ENCODE measurements around the gene BORCS6. TPM values are rescaled to one million over a fixed set of nuclear protein-coding genes. Genes with fewer than 3 reads are reported as not detected.

Gene BORCS6
- total RNA-seq, 1 donor from 2014 or later = 5.5 TPM

DNA sequence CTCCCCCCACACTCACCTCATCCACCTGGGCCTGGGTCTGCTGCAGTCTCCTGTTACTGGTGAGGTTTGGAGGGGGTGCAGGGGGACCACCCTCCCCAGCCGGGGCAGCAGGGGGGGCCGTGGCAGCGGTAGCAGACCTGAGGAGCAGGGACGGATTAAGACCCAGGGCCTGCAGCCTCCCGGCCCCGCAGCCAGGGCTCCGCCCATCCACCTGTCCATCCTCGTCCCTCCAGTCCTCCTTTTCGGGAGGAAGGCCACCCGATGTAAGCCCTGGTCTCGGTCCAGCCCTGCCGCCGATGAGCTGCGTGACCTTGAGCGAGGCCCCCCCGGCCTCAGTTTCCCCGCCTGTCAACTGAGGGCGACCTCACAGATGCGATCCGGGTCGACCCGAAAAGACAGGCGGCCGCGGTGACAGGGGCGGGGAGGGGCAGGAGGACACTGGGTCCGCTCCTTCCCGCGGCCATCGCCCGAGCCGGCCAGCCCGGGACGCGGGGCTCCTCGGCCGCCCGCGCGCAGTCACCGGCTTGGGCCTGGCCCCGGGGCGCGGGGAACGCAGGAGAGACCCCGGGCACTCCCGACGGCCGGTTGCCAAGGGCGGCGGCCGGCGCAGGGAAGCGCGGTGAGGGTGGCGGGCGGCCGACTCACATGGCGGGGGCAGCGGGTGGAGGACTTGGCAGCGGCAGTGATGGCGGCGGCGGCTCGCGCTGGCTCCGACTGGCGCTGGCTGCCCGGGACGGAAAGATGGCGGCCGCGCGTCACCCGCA lies 27.6 kb downstream of the BORCS6 start, which contains the start of gene VAMP2:
VAMP2 (minus strand) TSS at position 716 of the 764 bp plus-strand sequence; CDS start at position 647, 69 bp downstream.
- Mint-ChIP-seq H3K4me1 (peaks cover 47% of the 10 kb centered on the region), H3K27me3 (ENCODE audit: low read depth) (peaks cover 2% of the 10 kb centered on the region), H3K36me3 (ENCODE audit: low read depth) (peaks cover 12% of the 10 kb centered on the region), H3K4me3 (peak within 1 kb of the TSS; percentile 92), H3K27ac (ENCODE audit: unreplicated experiment) (peak within 1 kb of the TSS; percentile 98), H3K9me3 (no peaks in the 10 kb centered on the region)
- DNase-seq (ENCODE audit: low read depth, low spot score) = peak; percentile 72
- TF ChIP-seq, protein P1, sequence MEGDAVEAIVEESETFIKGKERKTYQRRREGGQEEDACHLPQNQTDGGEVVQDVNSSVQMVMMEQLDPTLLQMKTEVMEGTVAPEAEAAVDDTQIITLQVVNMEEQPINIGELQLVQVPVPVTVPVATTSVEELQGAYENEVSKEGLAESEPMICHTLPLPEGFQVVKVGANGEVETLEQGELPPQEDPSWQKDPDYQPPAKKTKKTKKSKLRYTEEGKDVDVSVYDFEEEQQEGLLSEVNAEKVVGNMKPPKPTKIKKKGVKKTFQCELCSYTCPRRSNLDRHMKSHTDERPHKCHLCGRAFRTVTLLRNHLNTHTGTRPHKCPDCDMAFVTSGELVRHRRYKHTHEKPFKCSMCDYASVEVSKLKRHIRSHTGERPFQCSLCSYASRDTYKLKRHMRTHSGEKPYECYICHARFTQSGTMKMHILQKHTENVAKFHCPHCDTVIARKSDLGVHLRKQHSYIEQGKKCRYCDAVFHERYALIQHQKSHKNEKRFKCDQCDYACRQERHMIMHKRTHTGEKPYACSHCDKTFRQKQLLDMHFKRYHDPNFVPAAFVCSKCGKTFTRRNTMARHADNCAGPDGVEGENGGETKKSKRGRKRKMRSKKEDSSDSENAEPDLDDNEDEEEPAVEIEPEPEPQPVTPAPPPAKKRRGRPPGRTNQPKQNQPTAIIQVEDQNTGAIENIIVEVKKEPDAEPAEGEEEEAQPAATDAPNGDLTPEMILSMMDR (conservative IDR thresholded peaks at IDR 0.05) = no peak

DNA sequence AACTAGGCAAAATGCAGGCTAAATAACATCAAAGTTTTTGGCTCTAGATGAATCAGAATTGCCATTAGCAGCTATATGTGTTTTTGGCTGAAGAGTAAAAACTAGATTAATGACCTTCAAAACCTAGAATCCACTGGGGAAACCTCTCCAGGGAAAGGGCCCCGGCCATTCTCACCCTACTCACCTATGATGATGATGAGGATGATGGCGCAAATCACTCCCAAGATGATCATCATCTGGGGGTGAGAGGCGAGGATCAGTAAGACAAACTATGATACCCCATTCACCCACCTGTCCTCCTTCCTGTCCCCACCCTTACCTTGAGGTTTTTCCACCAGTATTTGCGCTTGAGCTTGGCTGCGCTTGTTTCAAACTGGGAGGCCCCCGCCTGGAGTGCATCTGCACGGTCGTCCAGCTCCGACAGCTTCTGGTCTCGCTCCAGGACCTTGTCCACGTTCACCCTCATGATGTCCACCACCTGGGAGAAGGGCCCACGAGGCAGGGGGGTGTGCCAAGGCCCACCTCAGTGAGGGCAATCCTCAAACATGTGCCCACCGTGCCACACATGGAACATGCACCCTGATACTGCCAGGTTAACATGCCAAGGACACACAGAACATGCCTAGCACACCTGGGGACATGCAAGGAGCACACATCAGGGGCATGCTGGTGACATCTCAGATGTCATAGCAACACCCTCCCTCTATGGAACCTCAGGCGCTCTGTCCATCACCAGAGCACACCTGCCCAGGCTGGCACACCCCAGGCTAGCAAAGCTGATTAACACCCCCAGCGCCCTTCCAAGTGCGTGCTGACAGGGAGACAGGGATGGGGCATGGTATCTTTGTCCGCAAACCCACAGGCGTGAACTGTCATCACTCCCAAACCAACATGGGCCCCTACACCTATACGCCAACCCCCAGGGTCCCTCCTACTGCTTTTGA lies 28.4 kb downstream of the BORCS6 start:
- DNase-seq (ENCODE audit: low read depth, low spot score) = no peak
- Mint-ChIP-seq H3K36me3 (ENCODE audit: low read depth) (peaks cover 12% of the 10 kb centered on the region), H3K27ac (ENCODE audit: unreplicated experiment) (peak overlapping the region; percentile 62), H3K4me1 (peaks cover 46% of the 10 kb centered on the region), H3K9me3 (no peaks in the 10 kb centered on the region), H3K27me3 (ENCODE audit: low read depth) (peaks cover 2% of the 10 kb centered on the region), H3K4me3 (peak overlapping the region; percentile 80)
- TF ChIP-seq, protein P1 (conservative IDR thresholded peaks at IDR 0.05) = no peak

DNA sequence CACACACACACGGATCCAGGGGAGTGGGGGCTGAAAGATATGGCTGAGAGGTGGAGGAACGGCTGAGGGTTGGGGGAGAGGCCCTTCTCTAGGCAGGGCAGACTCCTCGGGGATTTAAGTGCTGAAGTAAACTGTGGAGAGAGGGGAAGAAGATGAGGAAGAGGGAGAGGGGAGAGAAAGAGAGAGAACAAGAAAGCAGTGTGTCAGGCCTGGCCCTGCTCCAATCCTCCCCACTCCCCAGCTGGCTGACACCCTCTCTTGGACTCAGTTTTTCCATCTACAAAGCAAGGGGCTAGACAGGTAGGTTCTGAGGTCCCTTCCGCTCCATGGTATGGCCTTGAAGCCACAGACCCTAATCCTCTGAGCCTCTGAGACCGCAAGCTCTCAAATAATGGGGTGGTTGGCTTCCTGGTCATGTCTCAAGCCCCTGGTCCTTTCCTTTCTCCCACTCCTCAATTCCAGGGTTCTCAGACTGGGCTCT lies 29.2 kb downstream of the BORCS6 start:
- H3K4me1 Mint-ChIP-seq = peaks cover 46% of the 10 kb centered on the region
- TF ChIP-seq, protein P1 (conservative IDR thresholded peaks at IDR 0.05) = no peak
- peak overlapping the region; percentile 80 for H3K4me3 Mint-ChIP-seq
- no peak for DNase-seq (ENCODE audit: low read depth, low spot score)
- H3K27me3 Mint-ChIP-seq (ENCODE audit: low read depth) = peaks cover 2% of the 10 kb centered on the region
- no peak overlapping the region for H3K27ac Mint-ChIP-seq (ENCODE audit: unreplicated experiment)
- H3K9me3 Mint-ChIP-seq = no peaks in the 10 kb centered on the region
- peaks cover 12% of the 10 kb centered on the region for H3K36me3 Mint-ChIP-seq (ENCODE audit: low read depth)

DNA sequence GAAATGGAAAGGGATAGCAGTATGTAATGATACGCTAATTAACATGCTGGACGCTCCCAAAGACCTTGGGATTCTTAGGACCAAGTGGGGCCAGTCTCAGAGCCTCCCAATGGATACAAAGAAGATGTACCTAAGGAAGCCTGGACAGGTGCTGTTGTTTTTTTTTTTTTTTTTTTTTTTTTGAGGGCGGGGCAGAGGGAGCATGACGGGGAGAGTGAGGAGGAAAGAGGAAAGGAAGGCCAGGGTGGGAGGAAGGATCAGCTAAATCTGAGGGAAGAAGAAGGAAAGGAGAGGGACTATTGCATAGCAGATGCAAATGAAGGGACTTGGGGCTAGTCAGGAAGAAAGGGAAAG lies 29.8 kb downstream of the BORCS6 start:
- TF ChIP-seq, protein P1 (conservative IDR thresholded peaks at IDR 0.05) = no peak
- no peaks in the 10 kb centered on the region for H3K9me3 Mint-ChIP-seq
- no peak overlapping the region for H3K27ac Mint-ChIP-seq (ENCODE audit: unreplicated experiment)
- H3K4me1 Mint-ChIP-seq = peaks cover 46% of the 10 kb centered on the region
- peak overlapping the region; percentile 80 for H3K4me3 Mint-ChIP-seq
- peaks cover 12% of the 10 kb centered on the region for H3K36me3 Mint-ChIP-seq (ENCODE audit: low read depth)
- H3K27me3 Mint-ChIP-seq (ENCODE audit: low read depth) = peaks cover 2% of the 10 kb centered on the region
- no peak for DNase-seq (ENCODE audit: low read depth, low spot score)

DNA sequence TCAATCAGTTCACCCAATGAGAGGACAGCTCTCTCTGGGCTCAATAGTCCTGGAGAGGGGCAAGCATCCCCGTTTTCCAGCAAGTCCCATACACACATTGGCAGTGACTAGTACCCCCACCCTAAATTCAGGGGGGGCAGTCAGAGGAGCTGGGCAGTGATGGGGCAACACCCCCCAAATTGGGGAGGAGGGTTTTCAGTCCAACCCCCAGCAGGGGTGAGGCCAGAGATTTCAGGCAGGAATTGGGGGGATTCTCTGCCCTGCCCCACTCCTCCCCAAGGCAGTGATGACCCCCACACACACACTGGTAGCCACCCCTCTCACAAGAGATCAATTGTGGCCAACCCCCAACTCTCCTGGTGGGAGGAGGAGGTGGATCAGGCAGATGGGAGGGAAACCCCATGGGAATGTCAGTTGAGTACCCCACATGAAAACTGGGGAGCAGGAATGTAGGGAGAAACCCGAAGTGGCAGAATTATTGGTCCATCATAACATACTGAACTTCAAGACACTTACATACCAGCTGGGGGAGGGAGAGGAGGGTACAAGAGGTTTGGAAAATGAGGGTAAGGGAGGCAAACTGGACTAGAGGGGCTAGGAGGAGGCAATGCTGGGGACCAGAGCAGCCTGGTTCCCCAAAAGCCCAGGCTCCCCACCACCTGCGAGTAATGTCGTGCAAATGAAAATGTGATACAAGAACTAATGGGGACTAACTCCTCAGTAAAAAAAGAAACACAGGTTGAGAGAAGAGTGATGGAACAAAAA lies 30.3 kb downstream of the BORCS6 start:
- Mint-ChIP-seq H3K9me3 (no peaks in the 10 kb centered on the region), H3K36me3 (ENCODE audit: low read depth) (peaks cover 12% of the 10 kb centered on the region), H3K27ac (ENCODE audit: unreplicated experiment) (no peak overlapping the region), H3K4me3 (peak overlapping the region; percentile 80), H3K27me3 (ENCODE audit: low read depth) (peaks cover 2% of the 10 kb centered on the region), H3K4me1 (peaks cover 41% of the 10 kb centered on the region)
- no peak for DNase-seq (ENCODE audit: low read depth, low spot score)
- TF ChIP-seq, protein P1 (conservative IDR thresholded peaks at IDR 0.05) = no peak
